Measurements from ENCODE around the gene GPR162. TPM values are rescaled to one million over a fixed set of nuclear protein-coding genes. Genes with fewer than 3 reads are reported as not detected.

The GPR162 gene
- total and polyA plus RNA-seq, 2 of the 4 experiments (the other 2 are of a cell fraction): 2.9 to 6.0 TPM

DNA sequence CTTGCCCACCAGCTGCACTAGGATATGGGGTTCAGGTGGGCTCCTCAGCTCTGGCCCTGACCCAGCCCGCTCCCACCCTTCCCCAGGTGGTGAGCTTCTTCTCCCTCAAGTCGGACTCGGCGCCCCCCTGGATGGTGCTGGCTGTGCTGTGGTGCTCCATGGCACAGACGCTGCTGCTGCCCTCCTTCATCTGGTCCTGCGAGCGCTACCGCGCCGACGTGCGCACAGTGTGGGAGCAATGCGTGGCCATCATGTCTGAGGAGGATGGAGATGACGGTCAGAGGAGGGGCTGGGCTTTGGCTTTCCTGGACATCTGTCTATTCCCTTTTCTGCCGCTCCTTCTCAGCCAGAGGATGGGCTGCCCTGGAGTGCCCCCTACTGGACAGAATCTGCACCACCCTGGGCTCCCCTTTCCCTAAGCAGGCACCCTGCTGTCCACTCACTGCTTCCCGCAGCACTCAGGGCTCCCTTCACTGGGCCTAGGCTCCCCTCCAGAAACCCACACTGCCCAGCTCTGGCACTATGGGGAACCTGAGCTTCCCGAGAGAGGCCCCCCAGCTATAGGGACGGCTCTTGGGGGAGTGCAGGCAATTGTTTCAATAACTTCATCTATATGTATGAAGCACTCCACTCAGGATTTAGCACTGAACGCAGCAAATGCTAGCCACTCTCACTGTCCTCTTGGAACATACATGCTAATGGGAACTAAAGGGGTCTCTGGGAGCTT, 3.9 kb downstream of the GPR162 start:
- ChIA-PET POLR2A (ENCODE audit: unreplicated experiment) (no interaction called here), CTCF (interaction anchor here (1.0 kb wide), 1 partner anchor 59 kb away, joined by 4 read pairs; the partner anchor contains the start of gene PTMS)
- peak overlapping the region; percentile 19 for H3K23ac ChIP-seq (ENCODE audit: low read depth, low read length)
- DNase-seq (peak; percentile 84), ATAC-seq (ENCODE audit: low read depth) (peak; percentile 47)
- TF ChIP-seq SMC3 (IDR thresholded peaks at IDR 0.05; ENCODE audit: low read depth, low read length) (peak; percentile 81), RFX5 (IDR thresholded peaks at IDR 0.05; ENCODE audit: low read depth, low read length) (no peak), MAFK (IDR thresholded peaks at IDR 0.05; ENCODE audit: low read depth, low read length) (no peak), CHD1 (IDR thresholded peaks at IDR 0.05; ENCODE audit: low read depth, low read length) (no peak), MXI1 (IDR thresholded peaks at IDR 0.05; ENCODE audit: borderline replicate concordance, low read depth, low read length) (peak; percentile 24; the same call in 1 of the 2 replicates), FOS (IDR thresholded peaks at IDR 0.05; ENCODE audit: low read depth, low read length) (no peak), RCOR1 (IDR thresholded peaks at IDR 0.05; ENCODE audit: insufficient replicate concordance, low read length) (peak; percentile 30), RAD21 (IDR thresholded peaks at IDR 0.05; ENCODE audit: low read length) (peak; percentile 96), MAZ (IDR thresholded peaks at IDR 0.05; ENCODE audit: borderline replicate concordance, low read depth, low read length) (peak; percentile 51)
- TF ChIP-seq, protein P1, sequence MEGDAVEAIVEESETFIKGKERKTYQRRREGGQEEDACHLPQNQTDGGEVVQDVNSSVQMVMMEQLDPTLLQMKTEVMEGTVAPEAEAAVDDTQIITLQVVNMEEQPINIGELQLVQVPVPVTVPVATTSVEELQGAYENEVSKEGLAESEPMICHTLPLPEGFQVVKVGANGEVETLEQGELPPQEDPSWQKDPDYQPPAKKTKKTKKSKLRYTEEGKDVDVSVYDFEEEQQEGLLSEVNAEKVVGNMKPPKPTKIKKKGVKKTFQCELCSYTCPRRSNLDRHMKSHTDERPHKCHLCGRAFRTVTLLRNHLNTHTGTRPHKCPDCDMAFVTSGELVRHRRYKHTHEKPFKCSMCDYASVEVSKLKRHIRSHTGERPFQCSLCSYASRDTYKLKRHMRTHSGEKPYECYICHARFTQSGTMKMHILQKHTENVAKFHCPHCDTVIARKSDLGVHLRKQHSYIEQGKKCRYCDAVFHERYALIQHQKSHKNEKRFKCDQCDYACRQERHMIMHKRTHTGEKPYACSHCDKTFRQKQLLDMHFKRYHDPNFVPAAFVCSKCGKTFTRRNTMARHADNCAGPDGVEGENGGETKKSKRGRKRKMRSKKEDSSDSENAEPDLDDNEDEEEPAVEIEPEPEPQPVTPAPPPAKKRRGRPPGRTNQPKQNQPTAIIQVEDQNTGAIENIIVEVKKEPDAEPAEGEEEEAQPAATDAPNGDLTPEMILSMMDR (conservative IDR thresholded peaks at IDR 0.05; ENCODE audit: low read depth, low read length): peak; percentile 97
- TF ChIP-seq, protein P2, sequence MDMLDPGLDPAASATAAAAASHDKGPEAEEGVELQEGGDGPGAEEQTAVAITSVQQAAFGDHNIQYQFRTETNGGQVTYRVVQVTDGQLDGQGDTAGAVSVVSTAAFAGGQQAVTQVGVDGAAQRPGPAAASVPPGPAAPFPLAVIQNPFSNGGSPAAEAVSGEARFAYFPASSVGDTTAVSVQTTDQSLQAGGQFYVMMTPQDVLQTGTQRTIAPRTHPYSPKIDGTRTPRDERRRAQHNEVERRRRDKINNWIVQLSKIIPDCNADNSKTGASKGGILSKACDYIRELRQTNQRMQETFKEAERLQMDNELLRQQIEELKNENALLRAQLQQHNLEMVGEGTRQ (IDR thresholded peaks at IDR 0.05; ENCODE audit: low read depth, low read length): no peak
- dilution Hi-C loops (cut with HindIII; ENCODE audit: low sequenced_read_pairs, unreplicated experiment) (no loop called here), intact Hi-C loops (cut with micrococcal nuclease) (loop anchor here (1.0 to 5.0 kb wide), 6 partner anchors 47 to 209 kb away; partner anchors contain the start of genes MLF2 and ZNF384), in situ Hi-C loops (cut with MboI; ENCODE audit: low sequenced_read_pairs) (loop anchor here (5.0 to 10.0 kb wide), 2 partner anchors 73 to 211 kb away; partner anchors contain the start of gene MLF2)
- H3K4me3 ChIP-seq (ENCODE audit: insufficient read depth, low read depth, low read length): peak overlapping the region; percentile 18; the same call in 1 of the 2 replicates
- whole genome bisulfite sequencing, 2 experiments (ENCODE audit: extremely low coverage in 2 of 2, insufficient read length in 1 of 2): 18% methylated on average over 2 of the region's 19 CpGs; no CpG with 5 or more reads in 1 of the 2 experiments
- H2BK15ac ChIP-seq (ENCODE audit: low read depth, low read length): no peak overlapping the region
- no peak overlapping the region for H3K27ac ChIP-seq (ENCODE audit: insufficient read depth, low read length)
- H3K4me1 ChIP-seq (ENCODE audit: control insufficient read depth, insufficient read depth, low read length): peaks cover 25% of the 10 kb centered on the region
- peak overlapping the region; percentile 67 for H3K14ac ChIP-seq (replicated peaks; ENCODE audit: low read depth, low read length)
- H3K36me3 ChIP-seq (ENCODE audit: control insufficient read depth, insufficient read depth, low read length): peaks cover 3% of the 10 kb centered on the region
- 0 out of 2 replicates have a peak overlapping the region, but pooled peaks have one; percentile 4 for H2BK120ac ChIP-seq (ENCODE audit: low read depth, low read length)
- H2AK9ac ChIP-seq (replicated peaks; ENCODE audit: low read depth, low read length, poor library complexity): peak overlapping the region; percentile 94
- H3K79me1 ChIP-seq (ENCODE audit: low read depth in 1 of 2, low read length in 2 of 2): peaks cover 11 to 52% of the 10 kb centered on the region in 2 experiments; a peak in 3 of 4 replicates
- peaks cover 9% of the 10 kb centered on the region; the same call in 1 of the 2 replicates for H4K20me1 ChIP-seq (ENCODE audit: insufficient read depth, low read length)
- H3K9me3 ChIP-seq (ENCODE audit: control insufficient read depth, insufficient read depth, low read length): no peaks in the 10 kb centered on the region
- no peak overlapping the region for H2BK20ac ChIP-seq (ENCODE audit: low read depth, low read length)
- no peak overlapping the region for H3K56ac ChIP-seq (ENCODE audit: extremely low read depth, insufficient read depth, low read length)
- H3K9ac ChIP-seq (ENCODE audit: low read depth, low read length): no peak overlapping the region
- H4K5ac ChIP-seq (ENCODE audit: low read depth, low read length): no peak overlapping the region; the same call in 1 of the 2 replicates
- H2AK5ac ChIP-seq (ENCODE audit: low read depth, low read length): peak overlapping the region; percentile 69
- H3K18ac ChIP-seq (ENCODE audit: low read depth, low read length): no peak overlapping the region
- peak overlapping the region; percentile 89 for H2AFZ ChIP-seq (replicated peaks; ENCODE audit: low read length, poor library complexity)
- H3K27me3 ChIP-seq (ENCODE audit: control insufficient read depth, insufficient read depth, low read length): peaks cover 2% of the 10 kb centered on the region; the same call in 1 of the 2 replicates
- peak overlapping the region; percentile 38; the same call in 1 of the 2 replicates for H4K91ac ChIP-seq (ENCODE audit: insufficient read depth, low read depth, low read length)
- no TSS peak for BruUV-seq (replicated peaks)
- H2BK5ac ChIP-seq (ENCODE audit: low read depth, low read length, poor library complexity, severe bottlenecking): no peak overlapping the region
- H3K9me1 ChIP-seq (ENCODE audit: insufficient read depth, low read length): peaks cover 6% of the 10 kb centered on the region
- H3K4ac ChIP-seq (ENCODE audit: low read depth, low read length): peak overlapping the region; percentile 68
- H4K8ac ChIP-seq (ENCODE audit: low read depth in 2 of 2, low read length in 2 of 2): peak overlapping the region in 1 of 2 experiments; percentile 78; a peak in 1 of 4 replicates
- H3K4me2 ChIP-seq (ENCODE audit: low read depth, low read length): peak overlapping the region; percentile 73

Data from IMR-90 (cell line).